ENCODE measurements around the gene COL20A1.

GRCh38 chr20:63350196-63350595 is 57.2 kb downstream of the COL20A1 start:
- TF ChIP-seq, protein P1, sequence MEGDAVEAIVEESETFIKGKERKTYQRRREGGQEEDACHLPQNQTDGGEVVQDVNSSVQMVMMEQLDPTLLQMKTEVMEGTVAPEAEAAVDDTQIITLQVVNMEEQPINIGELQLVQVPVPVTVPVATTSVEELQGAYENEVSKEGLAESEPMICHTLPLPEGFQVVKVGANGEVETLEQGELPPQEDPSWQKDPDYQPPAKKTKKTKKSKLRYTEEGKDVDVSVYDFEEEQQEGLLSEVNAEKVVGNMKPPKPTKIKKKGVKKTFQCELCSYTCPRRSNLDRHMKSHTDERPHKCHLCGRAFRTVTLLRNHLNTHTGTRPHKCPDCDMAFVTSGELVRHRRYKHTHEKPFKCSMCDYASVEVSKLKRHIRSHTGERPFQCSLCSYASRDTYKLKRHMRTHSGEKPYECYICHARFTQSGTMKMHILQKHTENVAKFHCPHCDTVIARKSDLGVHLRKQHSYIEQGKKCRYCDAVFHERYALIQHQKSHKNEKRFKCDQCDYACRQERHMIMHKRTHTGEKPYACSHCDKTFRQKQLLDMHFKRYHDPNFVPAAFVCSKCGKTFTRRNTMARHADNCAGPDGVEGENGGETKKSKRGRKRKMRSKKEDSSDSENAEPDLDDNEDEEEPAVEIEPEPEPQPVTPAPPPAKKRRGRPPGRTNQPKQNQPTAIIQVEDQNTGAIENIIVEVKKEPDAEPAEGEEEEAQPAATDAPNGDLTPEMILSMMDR (IDR thresholded peaks at IDR 0.05): no peak
- no peak for TF ChIP-seq EZH2 (IDR thresholded peaks at IDR 0.05; ENCODE audit: borderline replicate concordance, insufficient read depth, low read depth, low read length, poor library complexity, severe bottlenecking)

Data from B cell (primary cell).